ENCODE measurements around the gene KCNG4.
"Not testable (repeated sequence)": the region's sequence is repeated elsewhere in the genome, so short reads cannot be mapped to it uniquely, and the experiment has no call there.

The KCNG4 gene

GRCh38 chr16:84237994-84238750 is 1.6 kb downstream of the KCNG4 start:
- no peak overlapping the region for H3K4me3 ChIP-seq (ENCODE audit: low read depth, low read length)

GRCh38 chr16:84236671-84237070 is 3.1 kb downstream of the KCNG4 start:
- no peak overlapping the region for H3K4me3 ChIP-seq (ENCODE audit: low read depth, low read length)

- H3K4me3 ChIP-seq (ENCODE audit: low read depth, low read length): no peak overlapping the region
These were observed 5.2 kb downstream of the KCNG4 start for GRCh38 chr16:84234321-84235241.

GRCh38 chr16:84233748-84234147 is 6.1 kb downstream of the KCNG4 start:
- no peak overlapping the region for H3K4me3 ChIP-seq (ENCODE audit: low read depth, low read length)

- no peak overlapping the region for H3K4me3 ChIP-seq (ENCODE audit: low read depth, low read length)
These were observed 6.8 kb downstream of the KCNG4 start for GRCh38 chr16:84232969-84233368.

- no peak overlapping the region for H3K4me3 ChIP-seq (ENCODE audit: low read depth, low read length)
These were observed 7.8 kb downstream of the KCNG4 start for GRCh38 chr16:84232060-84232459.

- no peak overlapping the region for H3K4me3 ChIP-seq (ENCODE audit: low read depth, low read length)
These were observed 10.3 kb downstream of the KCNG4 start for GRCh38 chr16:84229471-84229870.

GRCh38 chr16:84228256-84228838 is 11.5 kb downstream of the KCNG4 start:
- no peak overlapping the region for H3K4me3 ChIP-seq (ENCODE audit: low read depth, low read length)

GRCh38 chr16:84227548-84227947 is 12.3 kb downstream of the KCNG4 start:
- H3K4me3 ChIP-seq (ENCODE audit: low read depth, low read length): no peak overlapping the region

- H3K4me3 ChIP-seq (ENCODE audit: low read depth, low read length): no peak overlapping the region
These were observed 13.8 kb downstream of the KCNG4 start for GRCh38 chr16:84226026-84226425.

- no peak overlapping the region for H3K4me3 ChIP-seq (ENCODE audit: low read depth, low read length)
These were observed 14.2 kb downstream of the KCNG4 start for GRCh38 chr16:84225571-84225970.

GRCh38 chr16:84225126-84225525 is 14.7 kb downstream of the KCNG4 start:
- no peak overlapping the region for H3K4me3 ChIP-seq (ENCODE audit: low read depth, low read length)

GRCh38 chr16:84224554-84224953 is 15.3 kb downstream of the KCNG4 start:
- no peak overlapping the region for H3K4me3 ChIP-seq (ENCODE audit: low read depth, low read length)

- no peak overlapping the region for H3K4me3 ChIP-seq (ENCODE audit: low read depth, low read length)
These were observed 16.4 kb downstream of the KCNG4 start for GRCh38 chr16:84223456-84223855.

- no peak overlapping the region for H3K4me3 ChIP-seq (ENCODE audit: low read depth, low read length)
These were observed 19.0 kb downstream of the KCNG4 start for GRCh38 chr16:84220851-84221250.

- no peak overlapping the region for H3K4me3 ChIP-seq (ENCODE audit: low read depth, low read length)
These were observed 20.9 kb downstream of the KCNG4 start for GRCh38 chr16:84218956-84219355.

- H3K4me3 ChIP-seq (ENCODE audit: low read depth, low read length): no peak overlapping the region
These were observed 21.5 kb downstream of the KCNG4 start for GRCh38 chr16:84218176-84218823.

GRCh38 chr16:84216144-84216543 is 23.7 kb downstream of the KCNG4 start:
- not testable (repeated sequence) for H3K4me3 ChIP-seq (ENCODE audit: low read depth, low read length)

- H3K4me3 ChIP-seq (ENCODE audit: low read depth, low read length): no peak overlapping the region
These were observed 24.3 kb downstream of the KCNG4 start for GRCh38 chr16:84215531-84215930.

GRCh38 chr16:84214451-84215066 is 25.3 kb downstream of the KCNG4 start:
- no peak overlapping the region for H3K4me3 ChIP-seq (ENCODE audit: low read depth, low read length)

GRCh38 chr16:84212631-84213030 is 27.2 kb downstream of the KCNG4 start:
- no peak overlapping the region for H3K4me3 ChIP-seq (ENCODE audit: low read depth, low read length)

All from iPS-11a (cell line).